Measurements from ENCODE around the gene PEX11A. TPM values are rescaled to one million over a fixed set of nuclear protein-coding genes. Genes with fewer than 3 reads are reported as not detected.

Gene PEX11A
- total and polyA plus RNA-seq, 2 donors (not counting 3 experiments of a cell fraction or from before 2014, with no cell fraction given) = 3.2 to 4.4 TPM

- no peak overlapping the region for H3K4me3 ChIP-seq (replicated peaks in 1 of 3; ENCODE audit: insufficient read depth in 1 of 3, low read depth in 1 of 3, low read length in 3 of 3)
- ChIA-PET POLR2A (no interaction called here), CTCF (interaction anchor here (1.0 to 1.6 kb wide), 2 partner anchors 9 to 14 kb away, joined by 3 read pairs; no protein-coding TSS in a partner anchor)
- H3K4me2 ChIP-seq (ENCODE audit: insufficient read depth, low read length) = no peak overlapping the region
- H3K27me3 ChIP-seq (ENCODE audit: control insufficient read depth in 2 of 2, insufficient read depth in 2 of 2, low read length in 2 of 2) = peaks cover 0 to 5% of the 10 kb centered on the region in 2 experiments
- dilution Hi-C loops (cut with MboI; ENCODE audit: extremely low pct_ligation_motif_present, low sequenced_read_pairs) = no loop called here
- no peaks in the 10 kb centered on the region for H3K36me3 ChIP-seq (ENCODE audit: control insufficient read depth in 2 of 2, extremely low read depth in 1 of 2, insufficient read depth in 2 of 2, low read length in 2 of 2)
- DNase-seq (ENCODE audit: low read depth, low spot score) (no peak), FAIRE-seq (no peak)
- no peak overlapping the region for H3K27ac ChIP-seq (ENCODE audit: insufficient read depth, low read depth, low read length)
- TF ChIP-seq POLR2A (IDR thresholded peaks at IDR 0.05; ENCODE audit: low read depth, low read length) (no peak), GATA2 (IDR thresholded peaks at IDR 0.05; ENCODE audit: insufficient read depth, insufficient read length, low read depth, low read length) (no peak)
- H3K9me1 ChIP-seq (replicated peaks; ENCODE audit: control insufficient read depth, extremely low read depth, insufficient read depth, low read length) = no peaks in the 10 kb centered on the region
- H3K9ac ChIP-seq (replicated peaks; ENCODE audit: extremely low read depth, insufficient read depth, low read length) = no peak overlapping the region
- no peaks in the 10 kb centered on the region for H3K4me1 ChIP-seq (ENCODE audit: control insufficient read depth, extremely low read depth, insufficient read depth, low read length)
- no peaks in the 10 kb centered on the region for H3K79me2 ChIP-seq (ENCODE audit: control insufficient read depth, insufficient read depth, low read length)
- H2AFZ ChIP-seq (ENCODE audit: low read depth, low read length) = no peak overlapping the region
- H4K20me1 ChIP-seq (replicated peaks; ENCODE audit: control insufficient read depth, extremely low read depth, insufficient read depth, low read length) = no peaks in the 10 kb centered on the region
- BruUV-seq (replicated peaks) = no TSS peak
- intact Hi-C loops (cut with micrococcal nuclease) = no loop called here
- no peaks in the 10 kb centered on the region for H3K9me3 ChIP-seq (replicated peaks; ENCODE audit: control insufficient read depth, insufficient read depth, low read length)
Observed at GRCh38 chr15:89677381-89677780, 13.2 kb downstream of the PEX11A start.

GRCh38 chr15:89675606-89676005 lies 14.9 kb downstream of the PEX11A start:
- H3K4me1 ChIP-seq (ENCODE audit: control insufficient read depth, extremely low read depth, insufficient read depth, low read length) = no peaks in the 10 kb centered on the region
- dilution Hi-C loops (cut with MboI; ENCODE audit: extremely low pct_ligation_motif_present, low sequenced_read_pairs) = no loop called here
- CTCF ChIA-PET = interaction anchor here (0.6 to 2.5 kb wide), 4 partner anchors 14 to 48 kb away, joined by 3 to 15 read pairs (median 3); no protein-coding TSS in a partner anchor

More at GRCh38 chr15:89675606-89676005, 14.9 kb downstream of the PEX11A start:
- BruUV-seq (replicated peaks) = no TSS peak
- H3K27me3 ChIP-seq (ENCODE audit: control insufficient read depth in 2 of 2, insufficient read depth in 2 of 2, low read length in 2 of 2) = peaks cover 0 to 5% of the 10 kb centered on the region in 2 experiments
- no peak overlapping the region for H2AFZ ChIP-seq (ENCODE audit: low read depth, low read length)
- POLR2A ChIA-PET = no interaction called here
- H3K4me2 ChIP-seq (ENCODE audit: insufficient read depth, low read length) = no peak overlapping the region
- H3K79me2 ChIP-seq (ENCODE audit: control insufficient read depth, insufficient read depth, low read length) = no peaks in the 10 kb centered on the region
- H3K9ac ChIP-seq (replicated peaks; ENCODE audit: extremely low read depth, insufficient read depth, low read length) = no peak overlapping the region
- FAIRE-seq = no peak
- H4K20me1 ChIP-seq (replicated peaks; ENCODE audit: control insufficient read depth, extremely low read depth, insufficient read depth, low read length) = no peaks in the 10 kb centered on the region
- no peak overlapping the region for H3K27ac ChIP-seq (ENCODE audit: insufficient read depth, low read depth, low read length)
- DNase-seq (ENCODE audit: low read depth, low spot score) = no peak
- TF ChIP-seq POLR2AphosphoS5 (IDR thresholded peaks at IDR 0.05; ENCODE audit: insufficient read depth, low read depth, low read length) (no peak), JUN (IDR thresholded peaks at IDR 0.05; ENCODE audit: borderline replicate concordance, insufficient read depth, insufficient read length, low read depth) (no peak), GATA2 (IDR thresholded peaks at IDR 0.05; ENCODE audit: insufficient read depth, insufficient read length, low read depth, low read length) (peak; percentile 47), CTCF (IDR thresholded peaks at IDR 0.05; ENCODE audit: extremely low read depth in 1 of 2, insufficient read depth in 1 of 2, low read depth in 1 of 2, low read length in 2 of 2) (no peak), MAX (IDR thresholded peaks at IDR 0.05; ENCODE audit: insufficient read depth, insufficient read length) (no peak), POLR2A (IDR thresholded peaks at IDR 0.05; ENCODE audit: low read depth, low read length) (no peak)
- no peak overlapping the region for H3K4me3 ChIP-seq (replicated peaks in 1 of 3; ENCODE audit: insufficient read depth in 1 of 3, low read depth in 1 of 3, low read length in 3 of 3)
- no peaks in the 10 kb centered on the region for H3K9me1 ChIP-seq (replicated peaks; ENCODE audit: control insufficient read depth, extremely low read depth, insufficient read depth, low read length)
- no peaks in the 10 kb centered on the region for H3K9me3 ChIP-seq (replicated peaks; ENCODE audit: control insufficient read depth, insufficient read depth, low read length)
- no peaks in the 10 kb centered on the region for H3K36me3 ChIP-seq (ENCODE audit: control insufficient read depth in 2 of 2, extremely low read depth in 1 of 2, insufficient read depth in 2 of 2, low read length in 2 of 2)
- intact Hi-C loops (cut with micrococcal nuclease) = no loop called here
